ENCODE measurements around the gene M1AP. TPM values are rescaled to one million over a fixed set of nuclear protein-coding genes. Genes with fewer than 3 reads are reported as not detected.

The M1AP gene
- total and polyA plus RNA-seq, 11 donors = 0.07 to 0.88 (median 0.21) TPM; not detected in 6

DNA sequence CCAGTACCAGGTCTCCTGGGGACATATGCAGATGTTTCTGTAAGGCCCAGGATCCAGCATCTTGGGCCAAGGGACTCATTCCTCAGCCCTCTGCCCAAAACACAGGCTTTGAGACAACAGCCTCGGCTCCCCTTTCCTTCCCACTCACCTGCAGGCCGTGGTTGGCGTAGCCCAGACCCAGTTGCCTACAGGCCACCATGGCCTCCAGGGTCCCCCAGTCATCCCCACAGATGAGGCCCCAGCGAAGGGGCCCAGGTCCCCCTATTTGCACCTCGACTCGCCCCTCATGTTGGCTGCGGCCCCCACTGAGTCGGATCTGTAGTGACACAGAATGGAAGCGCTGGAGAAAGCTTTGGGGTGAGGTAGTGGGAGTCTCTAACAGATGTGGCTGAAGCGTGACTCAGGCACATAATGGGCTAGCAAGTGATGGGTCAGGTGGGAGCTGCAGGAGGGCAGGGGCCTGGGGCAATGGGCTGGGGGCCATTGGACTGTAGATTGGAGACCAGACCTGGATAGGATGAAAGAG lies 112.6 kb downstream of the M1AP start:
- Histone ChIP-seq H3K4me3 (no peak overlapping the region), H3K4me1 (peaks cover 5 to 23% (median 16%) of the 10 kb centered on the region in 12 donors), H3K27ac (no peak overlapping the region), H3K36me3 (peaks cover 0 to 33% (median 24%) of the 10 kb centered on the region in 9 donors), H3K27me3 (no peaks in the 10 kb centered on the region), H3K9me3 (no peaks in the 10 kb centered on the region)
- 91 to 93% (median 92%) methylated on average over 9 to 10 of the region's 10 CpGs for WGBS, 4 donors
- peak in 2 of 5 donors; percentile 13 to 23 for DNase-seq
- no peak for TF ChIP-seq POLR2A (IDR thresholded peaks at IDR 0.05)
- TF ChIP-seq, protein P1, sequence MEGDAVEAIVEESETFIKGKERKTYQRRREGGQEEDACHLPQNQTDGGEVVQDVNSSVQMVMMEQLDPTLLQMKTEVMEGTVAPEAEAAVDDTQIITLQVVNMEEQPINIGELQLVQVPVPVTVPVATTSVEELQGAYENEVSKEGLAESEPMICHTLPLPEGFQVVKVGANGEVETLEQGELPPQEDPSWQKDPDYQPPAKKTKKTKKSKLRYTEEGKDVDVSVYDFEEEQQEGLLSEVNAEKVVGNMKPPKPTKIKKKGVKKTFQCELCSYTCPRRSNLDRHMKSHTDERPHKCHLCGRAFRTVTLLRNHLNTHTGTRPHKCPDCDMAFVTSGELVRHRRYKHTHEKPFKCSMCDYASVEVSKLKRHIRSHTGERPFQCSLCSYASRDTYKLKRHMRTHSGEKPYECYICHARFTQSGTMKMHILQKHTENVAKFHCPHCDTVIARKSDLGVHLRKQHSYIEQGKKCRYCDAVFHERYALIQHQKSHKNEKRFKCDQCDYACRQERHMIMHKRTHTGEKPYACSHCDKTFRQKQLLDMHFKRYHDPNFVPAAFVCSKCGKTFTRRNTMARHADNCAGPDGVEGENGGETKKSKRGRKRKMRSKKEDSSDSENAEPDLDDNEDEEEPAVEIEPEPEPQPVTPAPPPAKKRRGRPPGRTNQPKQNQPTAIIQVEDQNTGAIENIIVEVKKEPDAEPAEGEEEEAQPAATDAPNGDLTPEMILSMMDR (IDR thresholded peaks at IDR 0.05) = no peak
- ATAC-seq = no peak
- intact Hi-C loops (cut with DNase I) = loop anchor here in 4 of 10 donors (10.0 kb wide), 1 partner anchor 49 kb away; no protein-coding TSS in a partner anchor

- H3K4me3 ChIP-seq = no peak overlapping the region
- H3K9me3 ChIP-seq = no peaks in the 10 kb centered on the region
- TF ChIP-seq, protein P1 (IDR thresholded peaks at IDR 0.05) = no peak
- TF ChIP-seq POLR2A (IDR thresholded peaks at IDR 0.05) = no peak
- H3K27me3 ChIP-seq = no peaks in the 10 kb centered on the region
- WGBS, 4 donors = 75 to 85% (median 80%) methylated on average over 9 to 12 of the region's 12 CpGs
- DNase-seq (peak in 2 of 5 donors; percentile 6 to 19), ATAC-seq (no peak)
- peaks cover 0 to 33% (median 24%) of the 10 kb centered on the region in 9 donors for H3K36me3 ChIP-seq
- H3K27ac ChIP-seq = no peak overlapping the region
- intact Hi-C loops (cut with DNase I) = loop anchor here in 5 of 10 donors (5.0 to 10.0 kb wide), 3 partner anchors 50 to 53 kb away; partner anchors contain the start of genes CCDC142 (in 1 of the 5) and TTC31 (in 1 of the 5)
- H3K4me1 ChIP-seq = peaks cover 5 to 22% (median 14%) of the 10 kb centered on the region in 12 donors
Observed at GRCh38 chr2:74534411-74534810, 113.7 kb downstream of the M1AP start.

- Histone ChIP-seq H3K4me3 (no peak overlapping the region), H3K4me1 (peaks cover 5 to 29% (median 19%) of the 10 kb centered on the region in 12 donors), H3K27me3 (no peaks in the 10 kb centered on the region), H3K36me3 (peaks cover 0 to 33% (median 24%) of the 10 kb centered on the region in 9 donors), H3K9me3 (no peaks in the 10 kb centered on the region), H3K27ac (no peak overlapping the region)
- DNase-seq (no peak), ATAC-seq (no peak)
- intact Hi-C loops (cut with DNase I) = loop anchor here in 5 of 10 donors (5.0 to 10.0 kb wide), 3 partner anchors 51 to 54 kb away; partner anchors contain the start of genes CCDC142 (in 1 of the 5) and TTC31 (in 1 of the 5)
- TF ChIP-seq POLR2A (IDR thresholded peaks at IDR 0.05) = no peak
- TF ChIP-seq, protein P1 (IDR thresholded peaks at IDR 0.05) = no peak
- WGBS, 4 donors = 72 to 87% (median 84%) methylated on average over 4 of the region's 4 CpGs
Observed at GRCh38 chr2:74533464-74533863, 114.7 kb downstream of the M1AP start.

DNA sequence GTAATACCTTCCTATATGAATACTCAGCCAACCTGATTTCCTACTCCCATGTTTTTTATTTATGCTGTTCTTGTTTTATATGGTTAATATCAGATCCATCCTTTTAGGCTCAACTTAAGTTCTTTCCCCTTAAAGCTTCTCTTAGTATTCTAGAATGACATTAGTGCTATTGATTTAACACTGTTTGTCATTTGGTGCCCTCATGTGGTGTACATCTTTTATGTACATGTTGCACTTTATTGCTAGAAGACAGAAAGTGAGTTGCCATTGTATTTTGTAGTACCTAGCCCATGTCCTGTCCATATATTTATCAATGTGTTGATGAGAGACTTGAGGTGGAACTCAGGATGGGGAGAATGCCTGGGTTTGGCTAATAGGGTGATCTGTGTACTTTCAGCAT lies 115.9 kb downstream of the M1AP start:
- no peaks in the 10 kb centered on the region for H3K9me3 ChIP-seq
- peaks cover 0 to 46% (median 36%) of the 10 kb centered on the region in 9 donors for H3K36me3 ChIP-seq
- peaks cover 5 to 36% (median 26%) of the 10 kb centered on the region in 12 donors for H3K4me1 ChIP-seq
- DNase-seq (no peak), ATAC-seq (no peak)
- no peak overlapping the region for H3K4me3 ChIP-seq
- no peaks in the 10 kb centered on the region for H3K27me3 ChIP-seq
- TF ChIP-seq POLR2A (IDR thresholded peaks at IDR 0.05) = no peak
- TF ChIP-seq, protein P1 (IDR thresholded peaks at IDR 0.05) = peak in 8 of 12 donors; percentile 12 to 40 (median 18)
- no peak overlapping the region for H3K27ac ChIP-seq
- intact Hi-C loops (cut with DNase I) = loop anchor here in 5 of 10 donors (5.0 to 10.0 kb wide), 3 partner anchors 50 to 55 kb away; partner anchors contain the start of genes CCDC142 (in 1 of the 5) and TTC31 (in 1 of the 5)

Measured in heart left ventricle (tissue), 16 donors.